ENCODE results near the gene LRRC28. TPM values are rescaled to one million over a fixed set of nuclear protein-coding genes. Genes with fewer than 3 reads are reported as not detected.

LRRC28 gene
- total RNA-seq, 1 donor from 2014 or later: 28.8 TPM

- Mint-ChIP-seq H3K27ac (ENCODE audit: unreplicated experiment) (no peak overlapping the region), H3K36me3 (ENCODE audit: low read depth) (no peaks in the 10 kb centered on the region), H3K27me3 (ENCODE audit: low read depth) (no peaks in the 10 kb centered on the region), H3K4me1 (peaks cover 3% of the 10 kb centered on the region), H3K4me3 (no peak overlapping the region), H3K9me3 (no peaks in the 10 kb centered on the region)
- TF ChIP-seq CTCF (conservative IDR thresholded peaks at IDR 0.05): no peak
- DNase-seq (ENCODE audit: low read depth, low spot score): no peak
Observed at GRCh38 chr15:99408236-99409096, 157.2 kb downstream of the LRRC28 start.

GRCh38 chr15:99409097-99409473 is 157.8 kb downstream of the LRRC28 start:
- Mint-ChIP-seq H3K36me3 (ENCODE audit: low read depth) (no peaks in the 10 kb centered on the region), H3K4me3 (no peak overlapping the region), H3K9me3 (no peaks in the 10 kb centered on the region), H3K27me3 (ENCODE audit: low read depth) (no peaks in the 10 kb centered on the region), H3K4me1 (peaks cover 3% of the 10 kb centered on the region), H3K27ac (ENCODE audit: unreplicated experiment) (no peak overlapping the region)
- peak; percentile 50 for TF ChIP-seq CTCF (conservative IDR thresholded peaks at IDR 0.05)
- DNase-seq (ENCODE audit: low read depth, low spot score): no peak

- no peak for TF ChIP-seq CTCF (conservative IDR thresholded peaks at IDR 0.05)
- H3K9me3 Mint-ChIP-seq: no peaks in the 10 kb centered on the region
- no peak overlapping the region for H3K27ac Mint-ChIP-seq (ENCODE audit: unreplicated experiment)
- peaks cover 3% of the 10 kb centered on the region for H3K4me1 Mint-ChIP-seq
- H3K27me3 Mint-ChIP-seq (ENCODE audit: low read depth): no peaks in the 10 kb centered on the region
- H3K36me3 Mint-ChIP-seq (ENCODE audit: low read depth): no peaks in the 10 kb centered on the region
- H3K4me3 Mint-ChIP-seq: no peak overlapping the region
- no peak for DNase-seq (ENCODE audit: low read depth, low spot score)
Observed at GRCh38 chr15:99409560-99409959, 158.3 kb downstream of the LRRC28 start.

GRCh38 chr15:99410477-99410876 is 159.2 kb downstream of the LRRC28 start:
- H3K27ac Mint-ChIP-seq (ENCODE audit: unreplicated experiment): no peak overlapping the region
- H3K9me3 Mint-ChIP-seq: no peaks in the 10 kb centered on the region
- H3K36me3 Mint-ChIP-seq (ENCODE audit: low read depth): no peaks in the 10 kb centered on the region
- no peak for TF ChIP-seq CTCF (conservative IDR thresholded peaks at IDR 0.05)
- no peak for DNase-seq (ENCODE audit: low read depth, low spot score)
- H3K4me1 Mint-ChIP-seq: peaks cover 3% of the 10 kb centered on the region
- H3K4me3 Mint-ChIP-seq: no peak overlapping the region
- no peaks in the 10 kb centered on the region for H3K27me3 Mint-ChIP-seq (ENCODE audit: low read depth)

GRCh38 chr15:99411234-99411633 is 160.0 kb downstream of the LRRC28 start:
- H3K27me3 Mint-ChIP-seq (ENCODE audit: low read depth): no peaks in the 10 kb centered on the region
- no peak overlapping the region for H3K27ac Mint-ChIP-seq (ENCODE audit: unreplicated experiment)
- H3K4me3 Mint-ChIP-seq: no peak overlapping the region
- H3K9me3 Mint-ChIP-seq: no peaks in the 10 kb centered on the region
- H3K36me3 Mint-ChIP-seq (ENCODE audit: low read depth): no peaks in the 10 kb centered on the region
- no peak for TF ChIP-seq CTCF (conservative IDR thresholded peaks at IDR 0.05)
- peaks cover 3% of the 10 kb centered on the region for H3K4me1 Mint-ChIP-seq
- DNase-seq (ENCODE audit: low read depth, low spot score): no peak
